HG03521 (cell line): ENCODE results near the gene TMEM52.
A peak's percentile ranks its signal among the peaks of the same experiment; 100 is the strongest.
"Not testable (repeated sequence)": the region's sequence is repeated elsewhere in the genome, so short reads cannot be mapped to it uniquely, and the experiment has no call there.

ENCODE experiments used
- ATAC-seq: cut with Tn5 transposase; IDR thresholded peaks from one replicate; pipeline ENCODE4 v1.9.1; 2021; ENCODE audit warnings: mild to moderate bottlenecking, moderate library complexity; ENCODE audit not compliant: unreplicated experiment

TMEM52 gene

GRCh38 chr1:1895456-1896336 lies 23.4 kb downstream of the TMEM52 start:
- ATAC-seq, result no peak

- no peak for ATAC-seq
Observed at GRCh38 chr1:1895060-1895418, 24.0 kb downstream of the TMEM52 start.

- no peak for ATAC-seq
Observed at GRCh38 chr1:1894354-1895059, 24.6 kb downstream of the TMEM52 start.

- no peak for ATAC-seq
Observed at GRCh38 chr1:1893997-1894353, 25.1 kb downstream of the TMEM52 start.

GRCh38 chr1:1893291-1893985 lies 25.6 kb downstream of the TMEM52 start:
- no peak for ATAC-seq

GRCh38 chr1:1892763-1893120 lies 26.3 kb downstream of the TMEM52 start:
- no peak for ATAC-seq

- no peak for ATAC-seq
Observed at GRCh38 chr1:1892079-1892762, 26.9 kb downstream of the TMEM52 start.

GRCh38 chr1:1891349-1892078 lies 27.6 kb downstream of the TMEM52 start:
- ATAC-seq, result no peak

- peak; percentile 65 for ATAC-seq
Observed at GRCh38 chr1:1890506-1891348, 28.4 kb downstream of the TMEM52 start, which contains the start of gene GNB1. TSS of gene GNB1 (minus strand) at chr1:1891087. CDS start at chr1:1825453, 65,634 bp downstream.

GRCh38 chr1:1889847-1890505 lies 29.1 kb downstream of the TMEM52 start:
- peak; percentile 37 for ATAC-seq

GRCh38 chr1:1889090-1889750 lies 29.9 kb downstream of the TMEM52 start:
- no peak for ATAC-seq

- not testable (repeated sequence) for ATAC-seq
Observed at GRCh38 chr1:1883890-1884289, 35.2 kb downstream of the TMEM52 start.

- no peak for ATAC-seq
Observed at GRCh38 chr1:1883092-1883873, 35.8 kb downstream of the TMEM52 start.

- no peak for ATAC-seq
Observed at GRCh38 chr1:1881727-1882126, 37.4 kb downstream of the TMEM52 start.

- ATAC-seq, result no peak
Observed at GRCh38 chr1:1880617-1881312, 38.3 kb downstream of the TMEM52 start.

- no peak for ATAC-seq
Observed at GRCh38 chr1:1879942-1880341, 39.1 kb downstream of the TMEM52 start.

GRCh38 chr1:1877865-1878436 lies 41.1 kb downstream of the TMEM52 start:
- no peak for ATAC-seq
